IPS-18a (cell line): ENCODE measurements around the gene GNPTAB.

Source experiments
- H3K27ac ChIP-seq: one replicate; pipeline ENCODE4 v1.5.1; 2013; ENCODE audit warnings: low read length
- H3K27me3 ChIP-seq: one replicate; pipeline ENCODE4 v1.6.1; 2013; ENCODE audit warnings: mild to moderate bottlenecking, low read length; ENCODE audit not compliant: control insufficient read depth, insufficient read depth
- H3K36me3 ChIP-seq: one replicate; pipeline ENCODE4 v1.6.1; 2013; ENCODE audit warnings: low read depth, low read length; ENCODE audit not compliant: control insufficient read depth
- H3K4me1 ChIP-seq: one replicate; pipeline ENCODE4 v1.6.1; 2013; ENCODE audit warnings: low read depth, low read length; ENCODE audit not compliant: control insufficient read depth
- H3K4me3 ChIP-seq: one replicate; pipeline ENCODE4 v1.5.1; 2013; ENCODE audit warnings: low read length
- H3K9ac ChIP-seq: one replicate; pipeline ENCODE4 v1.6.1; 2013; ENCODE audit warnings: mild to moderate bottlenecking, low read length, moderate library complexity
- H3K9me3 ChIP-seq: one replicate; pipeline ENCODE4 v1.6.1; 2013; ENCODE audit warnings: low read depth, low read length; ENCODE audit not compliant: control insufficient read depth

GNPTAB gene

DNA sequence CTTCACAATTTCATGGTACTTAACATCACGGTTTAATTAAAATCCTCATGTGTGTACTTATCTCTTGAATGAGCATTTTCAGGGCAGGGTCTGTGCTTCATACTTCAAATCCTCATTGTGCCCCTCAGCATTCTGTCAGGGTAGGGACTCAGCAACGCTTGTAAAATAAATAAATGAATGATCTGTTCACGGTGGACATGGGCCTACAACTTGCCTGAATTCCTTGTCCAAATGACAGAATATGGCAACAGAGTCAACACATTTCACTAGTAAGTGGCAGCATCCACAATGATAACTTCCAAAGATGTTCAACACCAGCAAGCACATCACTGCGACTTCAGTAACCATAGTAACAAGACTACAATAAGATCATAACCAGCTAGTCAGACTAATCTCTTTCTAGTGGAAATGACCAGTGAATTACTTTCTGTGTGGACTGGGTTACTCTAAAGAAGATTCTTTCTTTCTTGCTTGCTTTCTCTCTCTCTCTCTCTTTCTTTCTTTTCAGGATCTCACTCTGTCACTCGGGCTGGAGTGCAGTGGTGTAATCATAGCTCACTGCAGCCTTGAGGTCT, 14.5 kb upstream of the GNPTAB start:
- Histone ChIP-seq H3K36me3 (no peaks in the 10 kb centered on the region), H3K27me3 (no peaks in the 10 kb centered on the region), H3K4me1 (no peaks in the 10 kb centered on the region), H3K9ac (no peak overlapping the region), H3K27ac (no peak overlapping the region), H3K4me3 (no peak overlapping the region), H3K9me3 (no peaks in the 10 kb centered on the region)

DNA sequence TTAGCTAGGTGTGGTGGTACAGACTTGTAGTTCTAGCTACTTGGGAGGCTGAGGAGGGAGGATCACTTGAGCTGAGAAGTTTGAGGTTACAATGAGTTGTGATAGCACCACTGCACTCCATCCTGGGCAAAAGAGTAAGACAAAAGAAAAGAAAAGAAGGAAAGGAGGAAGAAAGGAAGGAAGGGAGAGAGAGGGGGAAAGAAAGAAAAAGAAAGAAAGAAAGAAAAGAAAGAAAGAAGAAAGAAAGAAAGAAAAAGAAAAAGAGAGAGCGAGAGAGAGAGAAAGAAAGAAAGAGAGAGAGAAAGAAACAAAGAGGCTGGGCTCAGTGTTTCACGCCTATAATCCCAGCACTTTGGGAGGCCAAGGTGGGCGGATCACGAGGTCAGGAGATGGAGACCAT, 10.3 kb upstream of the GNPTAB start:
- no peak overlapping the region for H3K4me3 ChIP-seq
- H3K27me3 ChIP-seq: no peaks in the 10 kb centered on the region
- H3K36me3 ChIP-seq: no peaks in the 10 kb centered on the region
- H3K9ac ChIP-seq: no peak overlapping the region
- H3K9me3 ChIP-seq: no peaks in the 10 kb centered on the region
- no peaks in the 10 kb centered on the region for H3K4me1 ChIP-seq
- no peak overlapping the region for H3K27ac ChIP-seq

DNA sequence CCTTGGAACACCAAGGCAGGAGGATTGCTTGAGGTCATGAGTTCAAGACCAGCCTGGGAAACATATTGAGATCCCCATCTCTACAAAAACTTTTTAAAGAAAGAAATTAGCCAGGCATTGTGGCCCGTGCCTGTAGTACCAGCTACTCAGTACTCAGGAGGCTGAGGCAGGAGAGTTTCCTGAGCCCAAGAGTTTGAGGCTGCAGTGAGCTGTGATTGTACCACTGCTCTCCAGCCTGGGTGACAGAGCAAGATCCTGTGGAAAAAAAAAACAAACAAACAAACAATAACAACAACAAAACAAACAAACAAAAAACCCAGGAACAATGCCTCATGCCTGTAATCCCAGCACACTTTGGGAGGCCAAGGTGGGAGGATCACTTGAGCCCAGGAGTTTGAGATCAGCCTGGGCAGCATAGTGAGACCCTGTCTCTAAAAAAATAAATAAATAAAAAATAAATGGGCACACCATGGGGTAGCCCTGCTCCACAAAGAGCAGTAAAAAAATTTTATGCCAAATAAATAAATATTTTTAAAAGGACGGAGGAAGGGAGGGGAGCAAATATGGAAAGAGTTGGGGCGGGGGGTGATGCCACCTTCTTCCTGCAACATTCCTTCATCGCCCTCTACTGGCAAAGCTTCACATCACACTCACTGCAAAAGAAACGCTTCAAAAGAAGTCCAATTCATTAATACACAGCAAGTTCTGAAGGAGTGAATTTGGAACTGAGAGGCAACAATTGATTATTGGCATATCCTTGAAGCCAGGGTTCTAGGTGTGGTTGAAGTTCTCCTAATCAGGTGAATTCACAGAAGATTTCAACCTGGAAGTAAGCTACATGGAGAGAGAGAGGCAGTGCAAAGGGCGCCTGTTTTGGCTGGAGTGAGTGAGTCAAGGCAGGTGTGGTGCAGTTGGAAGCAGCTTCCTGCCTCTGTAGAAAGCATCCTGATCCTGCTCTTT, 8.8 kb upstream of the GNPTAB start:
- Histone ChIP-seq H3K27ac (no peak overlapping the region), H3K9ac (no peak overlapping the region), H3K27me3 (no peaks in the 10 kb centered on the region), H3K4me1 (no peaks in the 10 kb centered on the region), H3K4me3 (no peak overlapping the region), H3K36me3 (no peaks in the 10 kb centered on the region), H3K9me3 (no peaks in the 10 kb centered on the region)

DNA sequence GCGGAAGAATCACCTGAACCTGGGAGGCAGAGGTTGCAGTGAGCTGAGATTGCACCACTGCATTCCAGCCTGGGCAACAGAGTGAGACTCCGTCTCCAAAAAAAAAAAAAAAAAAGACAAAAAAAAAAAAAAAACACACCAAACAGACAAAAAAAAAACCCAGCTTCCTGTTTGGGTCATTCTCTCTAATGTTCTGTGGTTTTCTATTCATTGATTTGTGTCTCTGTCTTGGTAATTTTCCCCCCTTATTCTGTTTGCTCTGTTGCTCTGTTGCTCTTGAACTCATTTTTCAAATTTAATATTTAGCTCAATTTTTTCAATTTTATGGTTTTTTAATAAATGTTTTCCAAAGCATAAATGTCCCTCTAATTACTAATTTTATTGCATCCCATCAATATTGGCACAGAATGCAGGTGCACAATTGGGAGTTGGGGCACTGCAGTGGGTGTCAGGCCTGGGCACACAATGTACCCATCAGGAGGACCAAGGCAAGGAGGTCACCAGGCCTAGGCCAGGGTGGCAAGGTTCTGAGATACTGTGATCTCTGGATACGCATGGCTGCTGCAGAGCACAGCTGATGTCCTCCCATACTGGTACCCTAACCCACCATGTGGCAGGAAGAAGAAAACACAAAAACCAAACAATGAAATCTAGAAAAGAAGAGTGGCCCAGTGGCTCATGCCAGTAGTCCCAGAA, 8.0 kb upstream of the GNPTAB start:
- no peaks in the 10 kb centered on the region for H3K9me3 ChIP-seq
- H3K4me1 ChIP-seq: no peaks in the 10 kb centered on the region
- no peak overlapping the region for H3K27ac ChIP-seq

DNA sequence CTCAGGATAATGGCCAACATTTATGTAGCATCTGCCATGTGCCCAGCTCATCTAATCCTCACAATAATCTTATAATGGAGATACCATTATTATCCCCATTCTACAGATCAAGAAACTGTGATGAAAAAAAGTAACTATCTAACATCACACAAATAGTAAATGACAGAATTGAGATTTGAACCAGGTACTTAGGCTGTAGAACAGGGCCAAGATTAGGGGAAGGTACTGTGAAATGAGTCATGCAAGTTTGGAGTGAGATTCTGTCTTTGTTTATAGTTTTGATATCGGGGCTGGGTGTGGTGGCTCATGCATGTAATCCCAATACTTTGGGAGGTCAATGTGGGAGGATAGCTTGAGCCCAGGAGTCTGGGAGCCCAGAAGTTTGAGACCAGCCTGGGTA, 1.3 kb upstream of the GNPTAB start:
- Histone ChIP-seq H3K9me3 (no peaks in the 10 kb centered on the region), H3K36me3 (no peaks in the 10 kb centered on the region), H3K27ac (no peak overlapping the region), H3K9ac (no peak overlapping the region), H3K4me1 (peaks cover 9% of the 10 kb centered on the region), H3K4me3 (no peak overlapping the region), H3K27me3 (no peaks in the 10 kb centered on the region)

More for the DNA sequence above, 8.0 kb upstream of the GNPTAB start:
- Histone ChIP-seq H3K4me3 (no peak overlapping the region), H3K9ac (no peak overlapping the region), H3K27me3 (no peaks in the 10 kb centered on the region), H3K36me3 (no peaks in the 10 kb centered on the region)

DNA sequence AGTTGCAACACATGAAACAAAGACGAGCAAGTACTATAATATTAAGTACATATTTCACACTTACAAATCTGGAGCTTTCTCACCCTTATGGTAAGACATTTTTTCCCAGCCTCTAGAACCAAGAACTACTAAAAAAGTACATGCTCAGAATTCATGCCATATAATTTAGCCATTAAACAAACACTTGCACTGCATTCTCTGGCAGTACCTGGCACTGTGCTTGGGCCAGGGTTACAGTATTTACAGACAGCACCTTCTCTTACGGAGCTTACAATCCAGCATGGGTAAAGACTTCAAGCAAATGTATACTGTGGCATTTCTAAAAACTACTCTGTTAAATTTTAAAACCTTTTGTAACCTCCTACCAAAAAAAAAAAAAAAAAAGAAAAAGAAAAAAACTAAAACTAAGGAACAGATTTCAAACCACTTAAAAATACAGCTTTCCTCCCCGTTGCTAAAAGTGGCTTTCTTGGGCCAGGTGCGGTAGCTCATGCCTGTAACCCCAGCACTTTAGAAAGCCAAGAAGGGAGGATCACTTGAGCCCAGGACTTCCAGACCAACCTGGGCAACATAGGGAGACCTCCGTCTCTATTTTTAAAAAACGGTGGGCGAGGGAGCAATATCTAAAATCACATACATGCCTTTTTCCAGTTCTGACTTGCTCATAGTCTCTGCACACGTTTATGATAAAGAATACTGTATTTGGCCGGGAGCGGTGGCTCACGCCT, 956 bp downstream of the GNPTAB start:
- no peak overlapping the region for H3K27ac ChIP-seq
- no peaks in the 10 kb centered on the region for H3K9me3 ChIP-seq
- peaks cover 22% of the 10 kb centered on the region for H3K4me1 ChIP-seq
- no peaks in the 10 kb centered on the region for H3K36me3 ChIP-seq
- no peaks in the 10 kb centered on the region for H3K27me3 ChIP-seq
- H3K9ac ChIP-seq: peak overlapping the region; percentile 65
- peak overlapping the region; percentile 87 for H3K4me3 ChIP-seq

DNA sequence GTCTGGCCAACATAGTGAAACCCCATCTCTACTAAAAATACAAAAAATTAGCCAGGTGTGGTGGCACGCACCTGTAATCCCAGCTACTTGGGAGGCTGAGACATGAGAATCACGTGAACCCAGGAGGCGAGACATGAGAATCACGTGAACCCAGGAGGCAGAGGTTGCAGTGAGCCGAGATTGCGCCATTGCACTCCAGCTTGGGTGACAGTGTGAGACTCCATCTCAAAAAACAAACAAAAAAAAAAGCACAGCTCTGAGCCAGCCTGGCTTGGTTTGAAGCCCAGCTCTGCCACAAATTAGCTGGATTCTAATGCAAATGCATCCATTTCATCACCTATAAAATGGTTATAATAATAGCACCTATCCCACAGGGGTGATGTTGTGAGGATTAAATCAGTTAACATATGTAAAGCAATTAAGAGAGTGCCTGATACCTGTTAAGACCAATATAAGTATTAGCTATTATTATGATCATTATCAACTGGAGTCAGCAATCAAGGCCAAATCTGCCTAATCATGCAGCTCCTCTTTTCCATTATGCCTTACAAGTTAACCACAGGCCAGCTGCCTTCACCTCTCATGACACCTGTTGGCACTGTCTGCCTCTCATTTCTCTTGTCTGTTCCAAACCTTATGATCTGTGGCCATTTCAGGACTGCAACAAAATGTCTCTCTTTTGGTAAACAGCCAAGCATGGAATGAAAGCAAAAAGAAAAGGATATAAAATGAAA, 2.1 kb downstream of the GNPTAB start:
- no peak overlapping the region for H3K27ac ChIP-seq
- peaks cover 31% of the 10 kb centered on the region for H3K4me1 ChIP-seq
- H3K36me3 ChIP-seq: no peaks in the 10 kb centered on the region
- H3K9ac ChIP-seq: no peak overlapping the region
- H3K27me3 ChIP-seq: no peaks in the 10 kb centered on the region
- H3K9me3 ChIP-seq: no peaks in the 10 kb centered on the region
- H3K4me3 ChIP-seq: no peak overlapping the region

DNA sequence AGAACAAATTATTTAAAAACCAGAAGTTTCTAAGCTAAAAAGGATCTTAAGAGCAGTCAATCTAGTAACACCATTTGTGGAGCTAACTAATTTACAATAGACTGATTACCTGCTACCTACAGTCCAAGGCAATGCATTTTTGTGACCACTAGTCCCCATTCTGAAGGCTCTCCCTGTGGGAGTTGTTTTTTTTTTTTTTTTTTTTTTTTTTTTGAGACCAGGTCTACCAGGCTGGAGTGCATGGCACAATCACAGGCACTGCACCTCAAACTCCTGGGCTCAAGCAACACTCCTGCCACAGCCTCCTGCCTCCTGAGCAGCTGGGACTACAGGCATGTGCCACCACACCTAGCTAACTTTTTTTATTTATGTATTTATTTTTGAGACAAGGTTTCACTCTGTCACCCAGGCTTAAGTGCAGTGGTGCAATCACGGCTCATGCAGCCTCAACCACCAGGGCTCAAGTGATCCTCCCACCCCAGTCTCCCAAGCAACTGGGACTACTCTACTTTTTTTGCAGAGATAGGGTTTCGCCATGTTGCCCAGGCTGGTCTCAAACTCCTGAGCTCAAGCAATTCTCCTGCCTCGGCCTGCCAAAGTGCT, 3.9 kb downstream of the GNPTAB start:
- H3K9me3 ChIP-seq: no peaks in the 10 kb centered on the region
- H3K9ac ChIP-seq: no peak overlapping the region
- H3K4me1 ChIP-seq: peaks cover 45% of the 10 kb centered on the region
- no peak overlapping the region for H3K4me3 ChIP-seq
- H3K27me3 ChIP-seq: no peaks in the 10 kb centered on the region
- no peaks in the 10 kb centered on the region for H3K36me3 ChIP-seq
- H3K27ac ChIP-seq: no peak overlapping the region

DNA sequence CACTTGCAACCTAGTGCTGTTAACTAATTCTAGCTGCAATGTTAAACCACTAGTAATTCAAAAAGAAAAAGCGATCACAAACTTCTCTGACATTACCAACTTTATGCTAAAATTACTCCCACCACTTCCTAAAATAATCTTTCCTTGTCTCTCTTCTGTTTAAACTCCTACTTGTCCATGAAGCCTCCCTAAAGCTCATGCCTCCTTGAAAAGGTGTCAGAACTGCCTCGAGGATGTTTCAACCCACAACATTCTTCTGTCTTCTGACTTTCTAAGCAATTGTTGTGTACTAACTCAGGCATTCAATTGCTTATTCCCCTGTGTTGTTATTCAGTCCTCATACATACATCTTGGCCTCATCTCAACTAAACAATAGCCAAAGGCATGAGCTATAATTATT, 5.9 kb downstream of the GNPTAB start:
- Histone ChIP-seq H3K9me3 (no peaks in the 10 kb centered on the region), H3K27me3 (no peaks in the 10 kb centered on the region), H3K4me1 (peaks cover 46% of the 10 kb centered on the region), H3K27ac (no peak overlapping the region), H3K4me3 (peak overlapping the region; percentile 5), H3K36me3 (no peaks in the 10 kb centered on the region), H3K9ac (peak overlapping the region; percentile 4)

DNA sequence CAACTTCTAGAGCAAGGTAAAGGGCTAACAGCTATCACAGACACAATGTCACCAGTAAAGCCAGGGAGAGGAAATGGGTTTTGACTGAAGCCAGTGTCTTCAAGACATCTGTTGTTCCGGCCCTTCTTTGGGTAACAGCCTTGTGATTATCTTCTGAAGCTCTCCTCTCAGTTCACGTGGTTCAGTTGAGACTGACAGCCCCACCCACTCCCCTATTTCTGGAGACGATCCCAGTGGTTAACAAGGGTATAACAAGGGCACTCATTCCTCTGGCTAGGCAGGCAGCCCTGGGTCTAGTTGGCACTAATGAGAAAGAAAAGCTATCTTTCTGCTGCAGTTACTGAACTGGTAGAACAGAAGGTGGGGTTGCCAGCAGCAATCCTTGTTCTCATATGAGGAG, 6.9 kb downstream of the GNPTAB start:
- Histone ChIP-seq H3K27ac (no peak overlapping the region), H3K27me3 (no peaks in the 10 kb centered on the region), H3K9me3 (no peaks in the 10 kb centered on the region), H3K36me3 (no peaks in the 10 kb centered on the region), H3K4me1 (peaks cover 41% of the 10 kb centered on the region), H3K4me3 (no peak overlapping the region), H3K9ac (no peak overlapping the region)
